ENCODE data around the gene KCTD5. TPM values are rescaled to one million over a fixed set of nuclear protein-coding genes. Genes with fewer than 3 reads are reported as not detected.
"Not testable (repeated sequence)": the region's sequence is repeated elsewhere in the genome, so short reads cannot be mapped to it uniquely, and the experiment has no call there.

The KCTD5 gene
- total and polyA plus RNA-seq, 2 of the 8 experiments (the other 6 are each of a cell fraction or from before 2014, with no cell fraction given), result 26.6 to 31.8 TPM

- not testable (repeated sequence) for H3K4me1 ChIP-seq (replicated peaks in 1 of 4; ENCODE audit: control insufficient read depth in 3 of 4, insufficient read depth in 4 of 4, low read length in 3 of 4); FAIRE-seq; H3K23ac ChIP-seq (ENCODE audit: insufficient read length); H3K14ac ChIP-seq (ENCODE audit: insufficient read length); H3K27me3 ChIP-seq (replicated peaks in 1 of 4; ENCODE audit: control insufficient read depth in 3 of 4, extremely low read depth in 1 of 4, insufficient read depth in 3 of 4, low read length in 3 of 4); H2AFZ ChIP-seq (ENCODE audit: low read length); H3K27ac ChIP-seq (ENCODE audit: low read depth, low read length); H2BK15ac ChIP-seq (ENCODE audit: low read length); H3K9me3 ChIP-seq (ENCODE audit: insufficient read depth in 2 of 2, low read depth in 1 of 2, low read length in 1 of 2); H3K79me1 ChIP-seq (ENCODE audit: low read depth, low read length); H3K36me3 ChIP-seq (ENCODE audit: control insufficient read depth in 2 of 4, insufficient read depth in 4 of 4, low read length in 3 of 4); H2BK12ac ChIP-seq (ENCODE audit: low read depth, low read length); H4K8ac ChIP-seq (ENCODE audit: extremely low read depth, insufficient read depth, low read length); H3K56ac ChIP-seq (replicated peaks; ENCODE audit: insufficient read length, low read depth, low read length); H2BK20ac ChIP-seq (ENCODE audit: low read length); H3K23me2 ChIP-seq (ENCODE audit: low read depth, low read length); H4K91ac ChIP-seq (replicated peaks; ENCODE audit: insufficient read length, low read length); H3K4ac ChIP-seq (replicated peaks; ENCODE audit: insufficient read length, low read depth, low read length); H3K79me2 ChIP-seq (ENCODE audit: control insufficient read depth in 1 of 2, insufficient read depth in 2 of 2, low read length in 2 of 2); H2AK5ac ChIP-seq (ENCODE audit: low read depth, low read length); H3K4me3 ChIP-seq (ENCODE audit: extremely low read depth in 1 of 4, insufficient read depth in 2 of 4, low read depth in 3 of 4, low read length in 4 of 4); H4K20me1 ChIP-seq (replicated peaks in 1 of 2; ENCODE audit: control insufficient read depth in 1 of 2, insufficient read depth in 2 of 2, low read length in 2 of 2); DNase-seq (ENCODE audit: low read depth in 1 of 2, low spot score in 2 of 2); H3K9ac ChIP-seq (replicated peaks in 1 of 4; ENCODE audit: extremely low read depth in 1 of 4, low read depth in 3 of 4, low read length in 3 of 4); H2BK5ac ChIP-seq (ENCODE audit: low read depth, low read length); H3K4me2 ChIP-seq (ENCODE audit: insufficient read depth in 1 of 2, low read depth in 2 of 2, low read length in 2 of 2); H3K18ac ChIP-seq (ENCODE audit: extremely low read depth, low read length); H4K5ac ChIP-seq (ENCODE audit: insufficient read length, low read depth, low read length); H2BK120ac ChIP-seq (replicated peaks; ENCODE audit: low read depth, low read length)
- CTCF ChIA-PET (ENCODE audit: partially characterized antibody), result interaction anchor here (1.0 to 1.5 kb wide), 3 partner anchors 8 to 493 kb away, joined by 3 to 5 read pairs (median 4); no protein-coding TSS in a partner anchor
- POLR2A ChIA-PET (ENCODE audit: partially characterized antibody), result interaction anchor here (1.0 kb wide), 1 partner anchor 66 kb away, joined by 4 read pairs; no protein-coding TSS in a partner anchor
- WGBS, 2 experiments (ENCODE audit: extremely low coverage in 1 of 2, insufficient coverage in 1 of 2, insufficient read length in 1 of 2, insufficient replicate concordance in 2 of 2, low coverage in 1 of 2, low lambda C conversion rate in 2 of 2, missing lambda C conversion rate in 1 of 2), result 92% methylated on average over 10 of the region's 10 CpGs; no CpG with 5 or more reads in 1 of the 2 experiments
Observed at GRCh38 chr16:2669587-2669986, 12.7 kb upstream of the KCTD5 start.
